GM18867 (cell line): ENCODE data around the gene C22orf23.

Source experiments
- ATAC-seq: cut with Tn5 transposase; IDR thresholded peaks from one replicate; pipeline ENCODE4 v1.9.1; 2021; ENCODE audit warnings: mild to moderate bottlenecking, moderate library complexity; ENCODE audit not compliant: unreplicated experiment

The C22orf23 gene

DNA sequence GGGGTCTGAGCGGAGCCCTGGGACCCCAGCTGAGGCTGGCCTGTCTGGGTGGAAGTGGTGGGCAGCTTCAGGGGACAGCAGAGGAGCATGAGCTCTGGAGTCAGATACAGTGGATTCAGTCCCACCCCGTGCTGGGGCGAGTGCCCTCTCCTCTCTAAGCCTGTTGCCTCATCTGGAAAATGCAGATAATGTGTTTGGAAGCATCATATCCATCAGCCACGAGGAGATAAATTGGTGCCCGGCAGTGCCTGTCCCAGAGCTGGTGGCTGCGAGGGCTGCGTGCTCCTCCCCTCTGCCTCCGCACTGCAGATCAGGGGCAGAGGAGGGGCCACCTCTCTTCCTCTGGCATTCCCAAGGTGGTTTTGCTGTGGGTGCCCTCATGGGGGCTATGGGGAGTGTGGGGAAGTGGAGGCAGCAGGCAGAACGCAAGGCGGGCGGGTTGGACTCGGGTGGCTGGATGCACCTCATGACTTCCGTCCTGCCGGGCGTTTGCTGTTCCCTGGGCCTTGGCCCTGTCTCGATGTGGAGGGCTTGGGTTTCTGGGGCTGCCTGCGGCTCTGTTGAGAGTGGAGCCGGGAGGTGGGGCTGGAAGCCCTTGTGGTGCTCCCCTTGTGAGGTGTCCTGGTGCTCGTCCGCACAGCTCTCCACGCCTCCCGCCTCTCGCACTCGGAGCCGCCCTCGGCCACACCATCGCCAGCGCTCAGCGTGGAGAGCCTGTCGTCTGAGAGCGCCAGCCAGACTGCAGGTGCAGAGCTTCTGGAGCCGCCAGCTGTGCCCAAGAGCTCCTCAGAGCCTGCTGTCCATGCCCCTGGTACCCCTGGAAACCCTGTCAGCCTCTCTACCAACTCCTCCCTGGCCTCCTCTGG lies 26.4 kb downstream of the C22orf23 start:
- ATAC-seq: no peak

DNA sequence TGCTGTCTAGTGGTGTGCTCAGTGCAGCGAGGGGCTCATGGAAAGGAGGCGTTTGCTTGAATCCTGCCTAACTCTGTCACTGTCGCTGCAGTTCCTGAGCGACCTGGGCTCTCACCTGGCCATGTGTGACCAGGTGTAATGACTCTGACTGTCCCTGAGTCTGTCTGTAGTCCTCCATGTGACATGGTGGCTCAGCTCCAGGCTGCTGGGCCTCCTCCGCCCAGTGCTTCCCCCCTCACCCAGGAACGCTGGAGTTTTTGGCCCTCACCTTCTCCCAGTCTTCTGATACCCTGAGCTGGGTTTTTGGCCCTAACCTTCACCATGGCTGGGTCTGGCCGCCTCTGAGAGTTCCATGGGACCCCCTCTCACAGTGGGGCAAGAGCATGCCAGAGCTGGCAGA lies 27.0 kb downstream of the C22orf23 start:
- ATAC-seq: no peak

DNA sequence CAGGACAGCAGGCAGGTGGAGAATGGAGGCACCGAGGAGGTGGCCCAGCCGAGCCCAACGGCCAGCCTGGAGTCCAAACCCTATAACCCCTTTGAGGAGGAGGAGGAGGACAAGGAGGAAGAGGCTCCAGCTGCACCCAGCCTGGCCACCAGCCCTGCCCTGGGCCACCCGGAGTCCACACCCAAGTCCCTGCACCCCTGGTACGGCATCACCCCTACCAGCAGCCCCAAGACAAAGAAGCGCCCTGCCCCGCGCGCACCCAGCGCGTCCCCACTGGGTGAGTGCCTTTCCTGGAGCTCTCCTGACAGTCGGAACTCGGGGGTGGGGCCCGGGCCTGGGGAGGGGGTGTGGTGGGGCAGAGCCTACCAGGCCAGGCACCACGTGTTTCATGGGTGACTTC lies 27.6 kb downstream of the C22orf23 start:
- no peak for ATAC-seq

DNA sequence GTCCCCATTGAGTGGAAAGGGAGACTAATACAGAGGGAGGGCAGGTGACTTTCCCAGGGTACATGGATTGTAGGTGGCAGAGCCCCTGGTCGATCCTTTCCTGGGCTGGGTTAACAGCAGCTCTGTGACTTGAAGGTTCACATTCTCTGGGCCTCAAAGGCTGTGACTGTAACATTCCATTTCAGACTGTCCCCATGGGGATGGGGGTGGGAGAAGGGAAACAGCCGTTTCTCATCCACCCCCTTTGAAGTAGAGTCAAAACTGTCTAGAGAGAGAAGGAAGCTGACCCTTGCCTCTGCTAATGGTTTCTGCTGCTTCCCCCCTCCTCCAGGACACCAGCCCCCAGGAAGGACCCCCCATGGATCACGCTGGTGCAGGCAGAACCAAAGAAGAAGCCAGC lies 28.1 kb downstream of the C22orf23 start:
- no peak for ATAC-seq

DNA sequence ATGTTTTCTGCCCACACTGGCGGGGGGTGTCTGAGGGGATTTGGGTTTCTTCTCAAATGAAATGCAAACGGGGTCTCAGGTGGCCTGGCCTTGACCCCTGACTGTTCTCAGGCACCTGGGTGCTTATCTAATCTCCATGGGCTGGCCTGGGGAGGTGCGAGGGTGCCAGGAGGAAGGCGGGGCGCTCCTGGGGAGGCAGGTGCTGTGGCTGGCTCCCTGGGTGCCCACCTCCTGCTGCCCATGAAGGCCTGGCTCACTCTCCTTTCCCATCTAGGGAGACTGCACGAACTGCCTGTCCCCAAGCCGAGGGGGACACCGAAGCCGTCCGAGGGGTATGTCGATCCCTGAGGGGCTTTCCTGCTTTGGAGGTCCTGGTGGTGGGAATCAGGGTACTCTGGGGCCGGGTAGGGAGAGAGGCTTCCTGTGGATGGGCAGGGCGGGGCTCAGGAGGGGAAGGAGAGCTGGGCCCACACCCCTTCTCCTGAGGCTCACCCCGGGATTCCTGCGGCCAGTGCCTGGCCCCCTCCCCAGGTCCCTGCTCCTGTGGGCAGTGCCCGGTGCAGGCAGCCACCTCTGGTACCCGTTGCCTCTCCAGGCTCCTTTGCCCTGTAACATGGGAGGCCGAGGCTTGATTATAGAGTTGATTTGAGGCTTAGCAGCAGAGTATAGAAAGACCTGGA lies 28.9 kb downstream of the C22orf23 start:
- ATAC-seq: no peak

DNA sequence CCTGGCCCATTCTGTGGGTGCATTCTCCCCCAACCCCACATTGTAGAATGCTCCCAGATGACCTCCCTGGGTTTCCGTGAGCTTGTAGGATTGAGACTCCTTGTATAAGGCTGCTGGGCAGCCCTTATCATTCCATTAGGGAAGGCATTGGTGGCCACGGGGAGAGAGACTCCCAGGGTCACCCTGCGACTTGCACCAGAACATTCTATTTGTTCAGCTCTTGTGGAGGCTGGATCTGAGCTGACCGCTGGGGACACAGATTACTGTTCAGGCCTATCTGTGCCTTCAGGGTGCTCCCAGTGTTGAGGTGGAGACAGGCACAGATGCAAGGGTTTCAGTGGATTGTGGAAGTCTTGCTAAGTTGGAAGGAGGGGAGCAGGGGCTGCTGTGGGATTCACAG lies 29.5 kb downstream of the C22orf23 start:
- ATAC-seq: no peak

DNA sequence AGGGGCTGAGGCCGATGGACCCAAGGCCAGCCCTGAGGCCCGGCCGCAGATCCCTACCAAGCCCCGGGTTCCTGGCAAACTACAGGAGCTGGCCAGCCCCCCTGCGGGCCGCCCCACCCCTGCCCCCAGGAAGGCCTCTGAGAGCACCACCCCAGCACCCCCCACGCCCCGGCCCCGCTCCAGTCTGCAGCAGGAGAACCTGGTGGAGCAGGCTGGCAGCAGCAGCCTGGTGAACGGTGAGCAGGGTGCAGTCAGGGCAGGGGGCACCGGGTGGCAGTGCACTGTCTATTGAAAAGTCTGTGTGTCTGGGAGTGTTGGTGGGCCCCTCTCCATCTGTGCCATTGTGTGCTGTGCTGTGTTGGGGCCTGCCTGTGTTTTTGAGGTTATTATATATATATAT lies 31.2 kb downstream of the C22orf23 start:
- no peak for ATAC-seq

DNA sequence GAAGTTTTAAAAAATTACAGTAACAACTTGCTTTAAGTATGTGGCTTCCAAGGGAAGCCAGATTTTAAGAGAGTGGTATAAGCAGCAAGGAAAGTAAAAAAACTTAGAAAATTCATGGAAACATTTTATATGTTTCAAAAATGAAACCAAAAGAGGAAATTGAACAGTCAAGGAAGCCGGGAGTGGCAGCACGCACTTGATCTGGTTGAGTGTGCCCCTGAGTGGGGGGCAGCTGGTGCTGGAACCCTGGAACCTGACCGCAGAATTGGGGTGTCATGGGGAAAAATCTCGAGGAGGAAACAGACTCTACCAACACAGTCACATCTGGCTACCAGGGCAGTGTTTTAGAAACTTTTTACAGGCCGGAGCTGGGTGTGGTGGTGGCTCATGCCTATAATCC lies 33.3 kb downstream of the C22orf23 start:
- ATAC-seq: no peak

DNA sequence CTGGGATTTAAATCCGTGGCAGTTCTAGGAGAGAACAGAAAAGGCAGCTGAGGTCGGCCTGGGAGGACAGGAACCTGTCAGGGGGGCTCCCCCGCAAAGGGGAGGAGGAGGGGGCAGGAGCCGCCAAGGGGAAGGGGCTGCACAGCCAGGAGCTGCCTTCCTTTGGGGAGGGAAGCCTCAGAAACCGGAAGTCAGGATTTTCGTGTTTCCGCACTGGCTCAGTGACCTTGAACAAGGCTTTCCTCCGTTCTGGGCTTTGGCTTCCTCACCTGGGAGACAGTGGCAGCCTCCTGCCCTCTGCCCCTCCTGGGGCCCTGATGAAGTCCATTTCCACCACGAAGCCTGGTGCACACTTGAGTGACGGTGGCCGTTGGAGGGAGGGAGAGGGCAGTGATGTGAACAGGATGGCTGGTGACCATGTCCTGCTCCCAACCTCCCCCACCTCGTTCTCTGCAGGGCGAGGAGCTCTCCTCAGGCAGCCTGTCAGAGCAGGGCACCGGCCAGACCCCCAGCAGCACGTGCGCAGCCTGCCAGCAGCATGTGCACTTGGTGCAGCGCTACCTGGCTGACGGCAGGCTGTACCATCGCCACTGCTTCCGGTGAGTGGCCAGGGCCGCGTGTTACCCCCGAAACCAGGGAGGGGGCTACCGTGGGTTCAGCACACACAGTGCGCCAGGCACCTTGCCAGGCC lies 34.7 kb downstream of the C22orf23 start:
- ATAC-seq: no peak

DNA sequence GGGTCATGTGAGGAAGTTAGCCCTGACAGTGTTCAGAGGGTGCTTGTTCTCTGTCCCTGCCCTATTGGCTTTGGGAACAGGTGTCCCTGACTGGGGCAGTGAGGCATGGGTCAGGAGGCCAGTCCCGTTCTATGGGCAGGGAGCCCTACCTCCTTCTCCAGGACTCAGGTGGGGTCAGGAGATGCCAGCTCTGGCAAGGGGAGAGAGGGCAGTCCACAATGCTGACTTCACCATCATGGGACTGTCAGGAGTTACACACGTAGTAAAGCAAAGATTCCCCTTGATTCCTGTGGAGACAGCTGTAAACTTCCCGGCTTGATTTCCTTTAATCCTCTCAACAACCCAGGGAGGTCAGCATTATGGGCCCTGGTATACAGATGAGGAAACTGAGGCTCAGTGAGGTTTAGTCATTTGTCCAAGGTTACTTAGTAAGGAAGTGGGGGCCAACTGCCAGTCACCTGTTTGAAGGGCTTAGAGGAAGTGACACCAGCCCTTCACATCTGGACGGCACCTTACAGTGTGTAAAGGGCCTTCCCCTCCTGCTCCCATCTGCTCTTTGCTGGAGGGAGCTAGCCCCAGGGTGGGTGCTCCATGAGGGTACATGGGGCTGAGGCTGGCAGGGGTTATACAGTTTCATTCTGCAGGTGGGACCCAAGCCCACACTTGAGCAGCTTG lies 35.4 kb downstream of the C22orf23 start:
- no peak for ATAC-seq

DNA sequence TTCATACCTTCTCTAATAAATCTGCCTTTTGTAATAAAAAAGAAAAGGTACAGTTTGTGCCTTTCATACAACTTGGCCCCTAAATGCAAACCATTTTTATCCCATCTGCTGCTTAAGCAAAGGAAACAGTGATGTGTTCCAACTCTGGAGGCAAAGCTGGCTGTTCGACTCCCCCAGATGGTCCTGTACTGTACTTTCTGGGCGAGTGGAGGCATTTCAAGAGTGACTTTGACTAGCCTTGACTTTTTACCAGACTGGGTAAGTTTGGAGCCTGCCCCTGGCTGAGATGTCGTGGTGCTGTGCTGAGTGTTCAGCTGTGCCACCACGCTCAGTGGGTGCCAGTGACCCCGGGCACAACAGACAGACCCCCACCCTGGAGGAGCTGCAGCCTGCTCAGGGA lies 37.1 kb downstream of the C22orf23 start:
- ATAC-seq: no peak

DNA sequence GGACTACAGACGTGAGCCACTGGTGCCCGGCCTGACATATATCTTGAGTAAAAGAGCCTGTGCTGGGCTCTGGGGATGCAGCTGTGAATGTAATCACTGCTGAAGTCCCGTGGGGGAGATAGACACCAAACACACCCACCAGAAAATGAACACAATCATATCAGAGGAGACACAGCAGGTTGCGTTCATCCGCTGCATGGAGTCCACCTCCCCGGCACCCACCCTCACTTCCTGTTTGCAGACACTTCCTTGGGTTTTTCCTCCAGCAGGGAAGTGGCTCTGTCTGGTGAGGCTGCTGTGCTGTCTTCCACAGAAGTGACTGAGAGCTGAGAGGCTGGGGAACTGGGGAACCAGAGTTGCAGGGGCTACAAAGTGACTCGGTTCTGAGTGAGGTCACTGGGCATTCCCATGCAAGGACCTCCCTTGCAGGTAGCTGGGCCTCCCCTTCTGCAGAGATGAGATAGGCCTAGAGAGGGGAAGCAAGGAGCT lies 40.1 kb downstream of the C22orf23 start:
- no peak for ATAC-seq

DNA sequence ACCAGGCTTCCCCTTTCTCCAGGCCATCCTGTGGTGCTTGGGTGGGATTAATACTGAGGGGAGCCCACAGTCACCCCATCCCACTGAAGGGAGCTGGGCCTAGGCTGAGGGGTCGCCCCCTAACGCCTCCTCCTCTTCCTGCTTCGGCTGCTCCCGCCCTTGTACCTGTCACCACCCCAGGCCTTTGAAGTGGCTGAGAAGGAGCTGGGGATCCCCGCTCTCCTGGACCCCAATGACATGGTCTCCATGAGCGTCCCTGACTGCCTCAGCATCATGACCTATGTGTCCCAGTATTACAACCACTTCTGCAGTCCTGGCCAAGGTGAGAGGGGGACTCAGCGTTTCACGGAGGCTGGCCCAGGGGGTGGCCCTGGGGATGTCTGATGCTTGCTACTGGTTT lies 41.2 kb downstream of the C22orf23 start:
- ATAC-seq: no peak

DNA sequence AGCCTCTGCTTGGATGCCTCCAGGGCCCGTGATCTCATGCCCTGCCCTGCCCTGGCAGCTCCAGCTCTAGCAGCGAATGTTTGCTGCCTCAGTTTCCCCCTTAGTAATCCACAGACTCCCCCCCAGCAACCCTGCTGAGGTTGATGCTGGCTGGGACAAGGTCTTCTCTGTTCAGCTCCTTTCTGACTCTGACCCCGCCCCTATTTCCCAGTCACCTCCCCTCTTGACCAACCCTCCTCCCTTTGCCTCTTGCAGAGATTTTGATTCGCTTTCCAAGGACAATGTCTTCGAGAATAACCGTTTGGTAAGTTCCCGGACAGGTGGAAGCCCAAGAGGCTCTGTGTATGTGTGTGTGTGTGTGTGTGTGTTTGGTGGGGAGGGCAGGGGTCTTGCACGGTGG lies 41.7 kb downstream of the C22orf23 start:
- ATAC-seq: no peak

DNA sequence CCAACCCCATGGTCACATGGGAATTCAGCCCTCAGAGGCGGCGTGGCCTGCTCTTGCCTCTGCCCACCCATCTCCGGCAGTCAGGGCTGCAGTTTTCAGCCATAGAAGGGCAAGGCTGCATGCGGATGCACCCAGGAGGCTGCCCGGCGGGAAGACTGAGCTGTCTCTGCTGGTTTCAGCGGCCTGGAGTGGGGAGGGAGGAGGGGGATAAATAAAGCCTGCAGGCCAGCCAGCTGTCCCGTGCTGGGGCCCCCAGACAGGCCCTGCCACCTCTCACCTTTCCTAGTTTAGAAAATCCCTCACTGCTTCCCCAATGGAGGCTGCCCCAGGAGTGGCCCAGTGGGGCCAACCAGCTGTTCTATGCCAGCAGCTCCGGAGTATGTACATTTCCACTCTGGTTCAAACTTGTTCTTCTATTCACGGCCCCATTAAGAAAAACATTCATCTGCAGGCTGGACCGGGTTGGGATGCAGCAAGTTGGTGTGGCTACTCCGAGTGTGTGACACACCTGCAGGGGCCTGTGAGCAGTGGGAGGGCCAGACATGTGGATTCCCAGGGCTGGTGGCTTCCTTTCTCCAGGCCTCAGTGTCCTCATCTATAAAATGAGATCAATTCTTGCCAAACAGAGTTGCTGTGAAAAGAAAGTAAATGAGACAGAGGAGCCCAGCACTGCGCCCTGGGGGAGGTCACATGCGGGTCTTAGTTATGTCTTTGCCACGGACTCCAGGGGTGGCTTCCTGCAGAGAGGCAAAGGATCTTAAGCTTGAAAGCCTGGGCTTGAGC lies 42.3 kb downstream of the C22orf23 start:
- ATAC-seq: no peak

DNA sequence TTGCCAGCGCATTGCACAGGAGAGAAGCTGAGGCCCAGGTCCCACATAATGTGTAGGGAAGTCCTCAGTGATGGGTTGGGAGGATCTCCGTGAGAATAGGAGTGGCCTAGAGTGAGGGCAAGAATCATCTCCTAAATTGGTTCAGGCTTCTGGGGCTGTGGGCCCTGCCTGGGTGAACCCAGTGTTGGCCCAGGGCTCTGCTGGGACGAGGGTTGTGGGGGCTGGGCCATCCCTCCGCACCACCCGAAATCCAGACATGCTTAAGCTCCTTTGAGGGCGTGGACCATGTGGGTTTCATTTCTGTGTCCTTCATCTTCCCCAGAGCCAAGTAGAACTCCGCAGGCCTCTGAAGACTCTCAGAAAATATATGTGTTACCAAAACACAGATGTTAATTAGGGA lies 43.6 kb downstream of the C22orf23 start:
- ATAC-seq: no peak

DNA sequence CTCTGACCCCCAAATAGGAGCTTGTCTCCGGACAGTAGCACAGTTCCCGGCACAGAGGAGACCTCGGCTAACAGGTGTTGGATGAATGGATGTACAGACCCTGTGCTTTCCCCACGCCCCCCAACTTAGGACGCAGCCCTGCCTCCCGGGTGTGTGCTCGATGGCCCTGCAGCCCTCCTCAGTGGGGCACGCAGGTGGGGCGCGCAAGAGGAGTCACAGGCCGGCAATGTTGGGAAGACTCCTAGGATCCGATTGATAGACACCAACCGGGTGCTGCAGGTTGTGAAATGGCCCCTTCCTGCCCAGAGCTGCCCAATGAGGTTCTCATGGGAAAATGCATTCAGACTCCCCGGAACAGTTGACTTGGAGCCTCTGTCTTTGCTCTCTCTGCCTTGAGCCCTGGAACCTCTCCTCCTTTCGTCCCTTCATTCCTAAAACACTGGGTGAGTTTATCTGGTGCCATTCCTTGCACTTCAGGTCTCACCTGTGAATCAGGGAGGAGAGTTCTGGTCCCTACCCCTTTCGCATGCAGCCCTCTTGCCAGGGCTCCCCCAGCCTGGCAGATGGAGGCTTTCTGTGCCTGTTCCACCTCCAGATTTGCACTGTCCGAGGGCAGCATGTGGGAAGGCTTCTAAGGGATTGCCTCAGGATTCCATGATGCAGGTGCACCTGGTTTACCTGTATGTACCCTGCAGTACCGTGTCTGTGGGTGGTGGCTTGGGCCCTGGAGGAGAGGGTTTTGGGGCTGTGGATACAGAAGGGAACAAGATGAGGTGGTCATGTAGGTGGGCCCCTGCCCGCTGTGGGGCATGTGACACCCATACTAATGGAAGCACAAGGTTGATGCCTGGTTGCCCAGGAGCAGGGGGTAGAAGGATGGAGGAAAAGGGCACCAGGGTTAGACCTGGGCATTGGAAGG lies 46.1 kb downstream of the C22orf23 start:
- ATAC-seq: no peak

DNA sequence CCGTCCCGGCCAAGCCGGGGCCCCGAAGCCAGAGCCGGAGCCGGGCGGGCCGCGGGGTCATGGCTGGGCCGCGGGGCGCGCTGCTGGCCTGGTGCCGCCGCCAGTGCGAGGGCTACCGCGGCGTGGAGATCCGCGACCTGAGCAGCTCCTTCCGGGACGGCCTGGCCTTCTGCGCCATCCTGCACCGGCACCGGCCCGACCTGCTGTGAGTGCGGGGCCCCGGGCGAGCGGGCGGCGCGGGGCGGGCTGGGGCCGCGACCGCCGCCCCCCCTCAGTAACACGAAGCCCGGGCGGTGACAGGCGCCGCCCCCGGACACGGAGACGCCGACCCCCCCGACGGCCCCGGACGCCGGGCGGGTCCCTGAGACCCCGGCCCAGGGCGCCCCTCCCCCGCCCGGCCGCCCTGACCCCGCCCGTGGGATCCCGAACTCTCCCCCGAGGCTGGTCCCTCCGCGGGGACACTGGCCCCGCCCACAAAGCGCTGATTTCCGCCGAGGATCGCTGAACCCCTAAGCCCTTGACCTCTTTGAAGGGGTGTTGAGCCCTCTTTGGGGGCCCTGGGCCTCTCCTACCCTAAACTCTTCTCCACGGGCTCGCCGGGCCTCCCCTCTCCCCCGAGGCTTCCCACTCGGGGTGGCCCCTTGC lies 46.9 kb downstream of the C22orf23 start:
- ATAC-seq: peak; percentile 33
